ENCODE results near the gene TMEM145. TPM values are rescaled to one million over a fixed set of nuclear protein-coding genes. Genes with fewer than 3 reads are reported as not detected.

Gene TMEM145
- total RNA-seq, 6 experiments from 2014 or later: 0.10 to 0.16 (median 0.12) TPM; not detected in 3

DNA sequence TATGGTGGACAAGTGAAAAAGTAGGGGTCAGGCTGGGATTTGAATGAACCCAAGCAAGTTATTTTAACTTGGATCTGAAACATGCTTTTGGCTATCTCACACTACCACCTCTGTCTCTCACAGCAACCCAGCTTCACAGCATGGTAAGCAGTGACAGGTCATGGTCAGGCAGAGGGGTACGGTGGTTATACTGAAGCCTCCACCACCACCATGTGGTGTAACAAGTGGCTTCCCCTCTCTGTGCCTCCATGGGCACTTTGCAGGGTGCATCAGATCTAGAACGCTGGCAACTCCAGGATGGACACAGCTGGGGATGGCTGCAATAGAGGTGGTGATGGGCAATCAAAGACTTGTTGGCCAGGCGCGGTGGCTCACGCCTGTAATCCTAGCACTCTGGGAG is 739 bp upstream of the TMEM145 start:
- DNase-seq: no peak
- TF ChIP-seq, protein P1, sequence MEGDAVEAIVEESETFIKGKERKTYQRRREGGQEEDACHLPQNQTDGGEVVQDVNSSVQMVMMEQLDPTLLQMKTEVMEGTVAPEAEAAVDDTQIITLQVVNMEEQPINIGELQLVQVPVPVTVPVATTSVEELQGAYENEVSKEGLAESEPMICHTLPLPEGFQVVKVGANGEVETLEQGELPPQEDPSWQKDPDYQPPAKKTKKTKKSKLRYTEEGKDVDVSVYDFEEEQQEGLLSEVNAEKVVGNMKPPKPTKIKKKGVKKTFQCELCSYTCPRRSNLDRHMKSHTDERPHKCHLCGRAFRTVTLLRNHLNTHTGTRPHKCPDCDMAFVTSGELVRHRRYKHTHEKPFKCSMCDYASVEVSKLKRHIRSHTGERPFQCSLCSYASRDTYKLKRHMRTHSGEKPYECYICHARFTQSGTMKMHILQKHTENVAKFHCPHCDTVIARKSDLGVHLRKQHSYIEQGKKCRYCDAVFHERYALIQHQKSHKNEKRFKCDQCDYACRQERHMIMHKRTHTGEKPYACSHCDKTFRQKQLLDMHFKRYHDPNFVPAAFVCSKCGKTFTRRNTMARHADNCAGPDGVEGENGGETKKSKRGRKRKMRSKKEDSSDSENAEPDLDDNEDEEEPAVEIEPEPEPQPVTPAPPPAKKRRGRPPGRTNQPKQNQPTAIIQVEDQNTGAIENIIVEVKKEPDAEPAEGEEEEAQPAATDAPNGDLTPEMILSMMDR (IDR thresholded peaks at IDR 0.05): no peak
- TF ChIP-seq POLR2A (IDR thresholded peaks at IDR 0.05): no peak
- intact Hi-C loops (cut with DNase I): no loop called here
- Histone ChIP-seq H3K36me3 (no peaks in the 10 kb centered on the region), H3K9me3 (no peaks in the 10 kb centered on the region), H3K4me1 (peaks cover 0 to 6% (median 0%) of the 10 kb centered on the region in 4 donors), H3K27ac (no peak overlapping the region), H3K4me3 (no peak overlapping the region), H3K27me3 (no peaks in the 10 kb centered on the region)
- no peak for ATAC-seq
- 83% methylated on average over 4 of the region's 5 CpGs for WGBS (ENCODE audit: insufficient coverage, low coverage, low lambda C conversion rate, missing lambda C conversion rate)

DNA sequence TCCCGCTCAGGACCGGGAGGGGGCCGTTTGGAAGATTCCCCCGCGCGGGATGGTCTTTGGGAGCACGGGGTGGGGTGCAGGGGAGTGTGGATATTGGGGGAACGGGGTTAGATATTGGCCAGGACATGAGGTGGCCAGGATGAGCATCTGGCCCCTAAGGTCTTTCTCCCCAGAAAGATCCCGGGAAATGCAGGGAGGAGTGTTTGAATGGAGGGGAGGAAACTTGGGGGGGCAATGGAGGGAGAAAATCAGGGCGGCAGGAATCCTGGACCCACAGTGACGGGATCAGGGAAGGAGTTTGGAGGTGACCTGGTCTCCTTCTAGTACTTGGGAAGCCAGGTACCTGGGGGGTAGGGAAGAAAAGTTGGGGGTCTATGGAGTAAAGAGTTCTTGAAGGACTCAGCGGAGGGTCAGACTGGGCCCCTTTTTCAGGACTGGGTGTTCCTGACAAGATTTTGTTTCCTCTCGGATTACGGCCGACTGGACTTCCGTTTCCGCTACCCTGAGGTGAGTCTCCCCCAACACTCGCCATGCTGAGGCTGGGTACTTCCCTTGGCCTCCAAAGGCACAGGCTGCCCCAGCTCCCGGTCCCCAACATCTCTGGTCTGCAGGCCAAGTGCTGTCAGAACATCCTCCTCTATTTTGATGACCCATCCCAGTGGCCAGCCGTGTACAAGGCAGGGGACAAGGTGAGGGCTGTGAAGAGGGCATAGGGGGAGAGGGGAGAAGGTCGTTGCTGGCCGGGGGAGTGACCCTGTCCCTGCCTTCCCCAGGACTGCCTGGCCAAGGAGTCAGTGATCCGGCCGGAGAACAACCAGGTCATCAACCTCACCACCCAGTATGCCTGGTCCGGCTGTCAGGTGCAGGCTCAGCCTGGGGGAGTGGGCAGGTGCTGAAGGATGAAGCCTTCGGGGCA is 989 bp downstream of the TMEM145 start:
- H3K4me1 ChIP-seq: peaks cover 0 to 6% (median 0%) of the 10 kb centered on the region in 4 donors
- intact Hi-C loops (cut with DNase I): no loop called here
- no peak overlapping the region for H3K27ac ChIP-seq
- H3K27me3 ChIP-seq: no peaks in the 10 kb centered on the region
- TF ChIP-seq, protein P1 (IDR thresholded peaks at IDR 0.05): no peak
- TF ChIP-seq POLR2A (IDR thresholded peaks at IDR 0.05): no peak
- no peak overlapping the region for H3K4me3 ChIP-seq
- DNase-seq: no peak
- H3K9me3 ChIP-seq: no peaks in the 10 kb centered on the region
- no peak for ATAC-seq
- WGBS (ENCODE audit: insufficient coverage, low coverage, low lambda C conversion rate, missing lambda C conversion rate): 9% methylated on average over 16 of the region's 26 CpGs
- no peaks in the 10 kb centered on the region for H3K36me3 ChIP-seq

DNA sequence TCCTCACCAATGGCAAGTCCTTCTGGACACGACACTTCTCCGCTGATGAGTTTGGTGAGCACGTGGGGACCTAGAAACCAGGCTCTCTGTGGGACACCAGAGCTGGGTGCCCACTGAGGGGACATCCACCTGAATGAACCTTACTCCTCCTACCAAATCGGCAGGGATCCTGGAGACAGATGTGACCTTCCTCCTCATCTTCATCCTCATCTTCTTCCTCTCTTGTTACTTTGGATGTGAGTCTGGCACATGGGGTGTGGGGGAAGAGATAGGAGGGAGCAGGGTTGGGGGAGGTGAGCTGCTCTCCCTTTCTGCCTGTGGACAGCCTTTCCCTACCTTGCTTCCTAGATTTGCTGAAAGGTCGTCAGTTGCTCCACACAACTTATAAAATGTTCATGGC is 1.9 kb downstream of the TMEM145 start:
- TF ChIP-seq POLR2A (IDR thresholded peaks at IDR 0.05): no peak
- TF ChIP-seq, protein P1 (IDR thresholded peaks at IDR 0.05): no peak
- Histone ChIP-seq H3K27me3 (no peaks in the 10 kb centered on the region), H3K36me3 (no peaks in the 10 kb centered on the region), H3K4me3 (no peak overlapping the region), H3K9me3 (no peaks in the 10 kb centered on the region), H3K27ac (no peak overlapping the region), H3K4me1 (peaks cover 0 to 6% (median 0%) of the 10 kb centered on the region in 4 donors)
- DNase-seq (no peak), ATAC-seq (no peak)
- WGBS (ENCODE audit: insufficient coverage, low coverage, low lambda C conversion rate, missing lambda C conversion rate): 100% methylated on average over 1 of the region's 5 CpGs
- intact Hi-C loops (cut with DNase I): no loop called here

DNA sequence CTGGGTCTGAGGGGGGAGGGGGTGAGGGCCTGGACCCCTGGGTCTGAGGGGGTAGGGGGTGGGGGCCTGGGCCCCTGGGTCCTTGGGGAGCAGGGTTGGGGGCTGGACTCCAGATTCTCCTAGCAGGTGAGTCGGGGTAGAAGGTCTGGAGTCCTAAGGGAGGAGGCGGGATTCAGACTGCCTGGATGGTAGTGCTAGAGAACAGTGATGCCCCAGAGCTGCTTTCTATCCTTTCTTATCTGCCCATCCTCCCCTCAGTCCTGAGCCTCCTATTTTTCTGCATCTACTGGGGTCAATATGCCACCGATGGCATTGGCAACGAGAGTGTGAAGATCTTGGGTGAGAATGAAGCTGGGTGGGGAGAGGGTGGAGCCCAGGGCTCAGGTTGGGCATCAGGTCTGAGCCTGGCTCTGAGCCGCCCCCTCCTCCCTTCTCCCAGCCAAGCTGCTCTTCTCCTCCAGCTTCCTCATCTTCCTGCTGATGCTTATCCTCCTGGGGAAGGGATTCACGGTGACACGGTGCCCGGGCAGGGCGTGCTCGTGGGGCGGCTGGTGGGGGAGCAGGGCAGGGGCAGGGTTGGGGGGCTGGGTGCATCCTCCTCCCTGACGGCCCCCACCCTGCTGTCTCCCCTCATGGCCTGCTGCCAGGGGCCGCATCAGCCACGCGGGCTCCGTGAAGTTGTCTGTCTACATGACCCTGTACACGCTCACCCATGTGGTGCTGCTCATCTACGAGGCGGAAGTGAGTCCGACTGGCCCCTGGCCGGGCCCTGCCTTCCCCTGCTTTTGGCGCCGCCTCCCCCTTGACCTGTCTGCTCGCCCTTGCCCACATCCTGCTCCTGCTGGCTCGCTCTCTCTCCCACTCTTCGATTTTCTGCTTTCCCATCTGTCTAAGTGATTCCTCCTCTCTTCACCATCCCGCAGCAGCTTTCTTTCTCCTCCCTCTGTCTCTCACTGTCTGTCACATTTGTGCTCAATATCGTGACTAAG is 3.4 kb downstream of the TMEM145 start:
- Histone ChIP-seq H3K27ac (no peak overlapping the region), H3K4me3 (no peak overlapping the region)
- DNase-seq: peak in 1 of 3 donors; percentile 45

More for the DNA sequence above, 3.4 kb downstream of the TMEM145 start:
- H3K36me3 ChIP-seq: no peaks in the 10 kb centered on the region
- H3K9me3 ChIP-seq: no peaks in the 10 kb centered on the region
- no peak for TF ChIP-seq POLR2A (IDR thresholded peaks at IDR 0.05)
- TF ChIP-seq, protein P1 (IDR thresholded peaks at IDR 0.05): no peak
- 13% methylated on average over 18 of the region's 28 CpGs for WGBS (ENCODE audit: insufficient coverage, low coverage, low lambda C conversion rate, missing lambda C conversion rate)
- intact Hi-C loops (cut with DNase I): no loop called here
- ATAC-seq: peak; percentile 36 to 72 (median 55)
- no peaks in the 10 kb centered on the region for H3K27me3 ChIP-seq
- H3K4me1 ChIP-seq: peaks cover 0 to 6% (median 0%) of the 10 kb centered on the region in 4 donors
